Epidermal melanocyte (primary cell): Measurements from ENCODE around the gene RWDD3.

ENCODE experiments used
- DNase-seq: peaks from one replicate; pipeline ENCODE4 v3.0.0; 2011; ENCODE audit warnings: low spot score; ENCODE audit not compliant: insufficient read length

RWDD3 gene

DNA sequence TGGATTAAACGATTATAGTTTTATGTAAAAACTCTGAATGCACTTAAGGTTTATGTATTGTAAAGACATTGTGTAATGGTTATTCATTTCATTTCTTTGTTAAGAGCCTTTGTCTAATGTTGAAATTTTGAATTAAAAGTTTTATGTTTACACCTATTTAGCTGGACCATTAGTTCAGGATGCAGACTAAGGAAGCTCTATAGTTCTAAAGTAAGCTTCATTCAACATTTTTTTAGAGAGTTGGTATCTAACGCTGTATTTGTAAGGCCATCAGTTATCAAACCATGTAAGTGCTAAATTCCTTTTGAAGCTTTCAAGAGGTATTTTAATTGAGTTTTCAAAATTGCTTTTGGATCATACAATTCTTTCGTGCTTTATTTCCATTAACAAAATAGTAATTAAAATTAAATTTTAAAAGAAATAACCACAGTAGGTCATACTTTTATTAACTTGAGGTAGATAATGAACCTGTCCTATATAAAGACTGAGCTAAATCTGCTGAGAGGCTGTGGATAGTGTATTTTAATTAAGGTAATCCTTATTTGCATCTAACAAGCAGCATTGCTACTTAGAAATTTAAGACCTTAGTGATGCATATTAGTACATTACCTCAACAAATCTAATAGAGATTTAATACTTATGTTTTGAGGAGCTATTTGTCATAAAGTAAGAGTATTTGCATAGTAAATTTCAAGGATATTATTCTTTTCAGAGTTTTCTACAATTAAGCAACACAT is 47.9 kb downstream of the RWDD3 start:
- no peak for DNase-seq

GRCh38 chr1:95282518-95282895 is 48.5 kb downstream of the RWDD3 start:
- DNase-seq, result no peak

DNA sequence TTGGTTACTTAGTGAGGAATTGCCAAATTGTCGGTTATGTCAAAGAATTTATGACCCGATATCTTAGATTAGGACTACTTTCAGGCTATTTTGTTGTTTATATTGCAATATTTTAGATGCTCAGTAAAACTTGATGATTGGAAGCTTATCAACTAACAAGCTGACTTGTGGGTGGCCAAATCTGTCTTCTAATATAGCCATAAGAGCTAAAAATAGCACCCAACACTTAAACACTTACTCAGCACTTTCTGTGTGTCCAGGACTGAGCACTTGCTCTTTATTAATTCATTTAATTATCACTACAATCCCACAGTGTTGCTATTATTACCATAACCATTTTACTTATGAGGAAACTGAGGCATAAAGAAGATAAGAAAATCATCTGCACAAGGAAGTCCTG is 50.4 kb downstream of the RWDD3 start:
- no peak for DNase-seq

GRCh38 chr1:95286479-95286878 is 52.5 kb downstream of the RWDD3 start:
- no peak for DNase-seq

- DNase-seq, result peak; percentile 19
Observed at GRCh38 chr1:95287081-95287480, 53.1 kb downstream of the RWDD3 start.

- DNase-seq, result no peak
Observed at GRCh38 chr1:95287825-95288224, 53.8 kb downstream of the RWDD3 start.
